Measurements from ENCODE around the gene POLR2J.

- no peak for TF ChIP-seq CTCF (IDR thresholded peaks at IDR 0.05)
- no peak for TF ChIP-seq POLR2A (IDR thresholded peaks at IDR 0.05)
Observed at GRCh38 chr7:102469351-102469971, 9.3 kb downstream of the POLR2J start.
